Peyer's patch (tissue), 4 donors: ENCODE measurements around the gene ARAP3.

Experiments
- POLR2A ChIP-seq, 2 donors: fragments of 450-650 bp; IDR thresholded peaks; one replicate each; pipeline ENCODE4 v1.5.1; 2017; ENCODE audit warnings: antibody characterized with exemption in 2 of 2, mild to moderate bottlenecking in 2 of 2, moderate library complexity in 2 of 2
- TF ChIP-seq, protein P1 (sequence below), 6 experiments: fragments of 450-650 bp in 4 of 6; fragments of 200-600 bp in 2 of 6; sonication (generic) in 1 of 6; IDR thresholded peaks; one replicate each; pipeline ENCODE4 v1.5.1; 2017 to 2019; ENCODE audit warnings: antibody characterized with exemption in 6 of 6, mild to moderate bottlenecking in 3 of 6, moderate library complexity in 1 of 6

DNA sequence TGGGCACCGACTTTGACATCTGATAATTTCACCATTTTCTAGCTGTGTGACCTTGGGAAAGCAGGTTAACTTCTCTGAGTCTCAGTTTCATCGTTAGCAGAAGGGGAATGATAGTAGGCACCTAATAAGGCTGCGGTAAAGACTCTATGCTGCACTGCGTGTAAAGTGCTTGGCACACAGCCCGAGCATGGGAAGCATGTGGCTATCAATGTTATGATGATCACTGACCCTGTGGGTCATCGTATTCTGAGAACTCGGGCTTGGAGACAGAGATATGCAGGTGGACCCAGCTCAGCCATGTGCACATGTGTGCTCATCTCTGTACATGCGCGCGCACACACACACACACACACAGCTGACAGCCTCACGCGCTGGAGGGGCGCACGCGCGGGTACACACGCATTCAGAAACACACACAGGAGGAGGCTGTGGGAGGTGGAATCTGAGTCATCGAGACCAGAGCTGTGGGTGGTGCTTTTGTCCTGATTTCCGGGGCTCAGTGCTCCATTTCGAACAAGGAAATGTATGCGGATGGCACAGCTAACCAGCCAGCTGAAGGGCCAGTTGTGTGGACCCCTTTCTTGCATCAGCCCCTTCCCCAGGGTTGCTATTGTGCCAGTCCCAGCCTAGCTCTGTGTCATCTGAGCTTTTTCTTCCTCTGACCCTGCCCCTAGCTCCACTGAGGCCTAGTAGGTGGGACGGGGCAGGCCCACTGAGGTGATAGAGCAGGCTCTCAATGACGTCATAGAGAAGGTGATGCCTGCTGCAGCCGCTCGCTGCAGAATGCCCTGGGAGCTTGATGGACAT, 11.1 kb upstream of the ARAP3 start:
- TF ChIP-seq, protein P1, sequence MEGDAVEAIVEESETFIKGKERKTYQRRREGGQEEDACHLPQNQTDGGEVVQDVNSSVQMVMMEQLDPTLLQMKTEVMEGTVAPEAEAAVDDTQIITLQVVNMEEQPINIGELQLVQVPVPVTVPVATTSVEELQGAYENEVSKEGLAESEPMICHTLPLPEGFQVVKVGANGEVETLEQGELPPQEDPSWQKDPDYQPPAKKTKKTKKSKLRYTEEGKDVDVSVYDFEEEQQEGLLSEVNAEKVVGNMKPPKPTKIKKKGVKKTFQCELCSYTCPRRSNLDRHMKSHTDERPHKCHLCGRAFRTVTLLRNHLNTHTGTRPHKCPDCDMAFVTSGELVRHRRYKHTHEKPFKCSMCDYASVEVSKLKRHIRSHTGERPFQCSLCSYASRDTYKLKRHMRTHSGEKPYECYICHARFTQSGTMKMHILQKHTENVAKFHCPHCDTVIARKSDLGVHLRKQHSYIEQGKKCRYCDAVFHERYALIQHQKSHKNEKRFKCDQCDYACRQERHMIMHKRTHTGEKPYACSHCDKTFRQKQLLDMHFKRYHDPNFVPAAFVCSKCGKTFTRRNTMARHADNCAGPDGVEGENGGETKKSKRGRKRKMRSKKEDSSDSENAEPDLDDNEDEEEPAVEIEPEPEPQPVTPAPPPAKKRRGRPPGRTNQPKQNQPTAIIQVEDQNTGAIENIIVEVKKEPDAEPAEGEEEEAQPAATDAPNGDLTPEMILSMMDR (IDR thresholded peaks at IDR 0.05): no peak
- no peak for TF ChIP-seq POLR2A (IDR thresholded peaks at IDR 0.05)
